ENCODE data around the gene SYT10.

- no peak for TF ChIP-seq CTCF (IDR thresholded peaks at IDR 0.05; ENCODE audit: insufficient read depth, low read depth, low read length)
- TF ChIP-seq EZH2 (IDR thresholded peaks at IDR 0.05; ENCODE audit: insufficient read depth, low read length), result no peak
These were observed 36.4 kb upstream of the SYT10 start for GRCh38 chr12:33476058-33476457.

All from astrocyte (in vitro differentiated cells and primary cell).